ENCODE measurements around the gene KLHDC7B.
"Not testable (repeated sequence)": the region's sequence is repeated elsewhere in the genome, so short reads cannot be mapped to it uniquely, and the experiment has no call there.

The KLHDC7B gene

DNA sequence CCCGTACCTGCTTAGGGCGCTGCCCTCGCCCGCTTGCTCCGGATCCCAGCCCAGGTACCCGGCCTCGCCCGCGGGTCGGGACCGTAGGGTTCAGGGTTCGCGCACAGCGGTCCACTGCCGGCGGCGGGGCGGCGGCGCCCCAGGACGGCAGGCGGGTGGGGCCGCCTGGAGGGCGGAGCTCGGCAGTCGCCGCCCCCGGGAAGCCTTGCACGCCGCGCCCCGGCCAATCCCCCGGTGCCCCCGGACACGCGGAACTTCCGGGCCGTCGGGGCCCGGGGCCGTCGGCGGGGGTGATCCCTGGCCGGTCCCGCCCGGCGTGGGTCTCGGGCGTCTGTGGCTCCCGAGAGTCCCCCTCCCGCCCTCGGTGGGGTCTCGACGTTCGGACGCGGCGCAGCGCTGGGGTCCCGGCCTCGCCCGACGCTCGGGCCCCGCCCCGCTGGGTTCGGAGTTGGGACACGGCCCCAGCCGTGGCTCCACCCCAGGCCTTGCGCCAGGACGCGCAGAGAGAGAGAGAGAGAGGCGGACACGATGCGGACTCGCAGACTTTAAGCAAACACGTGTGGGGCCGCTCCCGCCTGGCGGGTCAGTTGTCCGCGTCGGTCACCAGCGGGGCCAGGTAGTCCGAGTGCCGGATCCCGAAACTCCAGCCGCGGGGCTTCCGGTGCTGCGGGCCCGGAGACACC is 15.7 kb upstream of the KLHDC7B start, which contains the start of gene TYMP:
TYMP (minus strand) TSS at position 116 of the 683 bp plus-strand sequence. CDS start 303 bp downstream, outside the sequence.
- DNase-seq = peak; percentile 69

DNA sequence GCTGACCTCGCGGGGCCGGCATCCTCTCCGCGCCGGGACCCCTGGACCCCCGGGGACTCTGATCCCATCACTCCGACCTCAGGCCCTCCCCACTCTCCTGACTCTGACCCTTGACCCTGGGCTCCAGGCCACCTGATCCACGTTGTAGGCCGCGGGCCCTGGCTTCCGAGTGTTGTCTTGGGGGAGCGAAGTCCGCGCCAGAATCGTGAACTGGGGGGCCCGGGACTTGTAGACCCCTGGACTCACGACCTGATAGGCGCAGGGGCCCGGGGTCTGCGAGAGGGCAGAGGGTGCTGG is 15.2 kb upstream of the KLHDC7B start:
- DNase-seq = no peak

DNA sequence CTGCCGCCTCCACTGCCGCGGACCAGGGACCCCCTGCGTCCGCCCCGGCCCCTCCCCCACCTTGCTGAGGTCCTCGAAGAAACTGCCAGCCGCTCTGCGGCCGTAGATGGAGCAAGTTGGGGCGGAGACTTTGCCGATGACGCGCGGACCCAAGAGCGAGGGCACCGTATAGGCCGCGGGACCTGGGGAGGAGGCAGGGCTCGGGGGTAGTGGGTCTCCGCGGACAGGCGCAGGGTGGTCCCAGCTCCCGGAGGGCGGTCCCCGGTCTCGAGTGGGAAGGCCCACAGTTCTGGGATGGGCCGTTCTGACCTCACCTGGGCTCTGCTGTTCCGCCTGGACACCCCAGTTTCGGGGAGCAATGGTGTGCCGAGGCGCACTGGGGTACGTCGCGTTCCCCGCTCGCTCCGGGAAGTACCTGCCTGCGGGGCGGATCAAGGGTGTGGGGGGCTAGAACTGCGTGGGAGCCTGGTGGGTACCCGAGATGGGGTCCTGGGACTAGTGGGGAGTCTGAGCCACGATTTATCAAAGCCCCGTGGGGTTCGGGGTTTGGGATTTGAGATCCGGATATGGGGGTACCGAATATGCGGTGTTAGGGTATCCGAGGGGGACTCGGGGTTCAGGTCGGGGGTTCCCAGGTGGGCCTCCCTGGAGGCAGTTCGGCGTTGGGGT is 14.7 kb upstream of the KLHDC7B start:
- peak; percentile 81 for DNase-seq

GRCh38 chr22:50531546-50531961 is 14.1 kb upstream of the KLHDC7B start:
- DNase-seq = peak; percentile 72

- DNase-seq = no peak
Measured at GRCh38 chr22:50531962-50532674, 13.6 kb upstream of the KLHDC7B start.

GRCh38 chr22:50532824-50533796 is 12.6 kb upstream of the KLHDC7B start:
- no peak for DNase-seq

DNA sequence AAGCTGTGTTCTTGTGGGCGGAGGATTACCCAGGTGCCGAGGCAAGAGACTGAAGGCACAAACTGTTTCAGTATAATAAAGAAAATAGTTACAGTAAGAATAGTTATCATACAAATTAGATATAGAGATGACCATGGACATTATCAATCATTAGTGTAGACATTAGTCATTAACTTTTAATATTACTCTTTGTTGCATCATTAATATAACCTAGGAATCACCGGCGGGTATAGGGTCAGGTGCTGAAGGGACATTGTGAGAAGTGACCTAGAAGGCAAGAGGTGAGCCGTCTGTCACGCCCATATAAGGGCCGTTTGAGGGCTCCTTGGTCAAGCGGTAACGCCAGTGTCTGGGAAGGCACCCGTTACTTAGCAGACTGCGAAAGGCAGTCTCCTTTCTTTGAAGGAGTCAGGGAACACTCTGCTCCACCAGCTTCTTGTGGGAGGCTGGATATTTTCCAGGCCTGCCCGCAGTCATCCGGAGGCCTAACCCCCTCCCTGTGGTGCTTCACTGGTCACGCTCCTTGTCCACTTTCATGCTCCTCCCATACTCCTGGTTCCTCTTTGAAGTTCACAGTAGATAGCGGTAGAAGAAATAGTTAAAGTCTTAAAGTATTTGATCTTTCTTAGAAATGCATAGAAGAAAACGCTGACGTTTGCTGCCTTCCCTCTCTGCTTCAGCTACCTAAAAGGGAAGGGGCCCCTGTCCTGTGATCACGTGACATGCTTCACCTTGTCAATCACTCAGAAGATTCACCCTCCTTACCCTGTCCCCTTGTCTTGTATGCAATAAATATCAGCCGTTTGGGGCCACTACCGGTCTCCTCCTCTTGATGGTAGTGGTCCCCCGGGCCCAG is 11.6 kb upstream of the KLHDC7B start:
- not testable (repeated sequence) for DNase-seq

- no peak for DNase-seq
Measured at GRCh38 chr22:50535113-50535512, 10.6 kb upstream of the KLHDC7B start.

DNA sequence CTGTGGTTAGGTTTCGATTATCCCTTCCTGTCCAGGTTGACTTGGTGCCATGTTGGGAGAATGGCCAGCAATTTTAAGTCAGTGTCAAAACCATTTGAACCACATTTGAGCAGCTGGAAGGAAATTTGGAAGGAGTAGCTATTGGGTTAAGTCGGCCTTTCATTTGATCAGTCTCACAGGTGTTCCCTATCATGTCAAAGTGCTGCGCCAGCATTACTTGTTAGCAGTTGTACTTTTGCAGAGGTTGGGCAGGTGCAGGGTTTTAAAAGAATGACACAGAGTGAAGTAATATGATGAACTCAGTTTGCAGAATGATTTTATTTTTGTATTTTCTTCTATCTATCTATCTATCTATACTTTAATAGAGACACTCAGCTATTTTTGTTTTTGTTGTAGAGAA is 9.5 kb upstream of the KLHDC7B start:
- DNase-seq = no peak

DNA sequence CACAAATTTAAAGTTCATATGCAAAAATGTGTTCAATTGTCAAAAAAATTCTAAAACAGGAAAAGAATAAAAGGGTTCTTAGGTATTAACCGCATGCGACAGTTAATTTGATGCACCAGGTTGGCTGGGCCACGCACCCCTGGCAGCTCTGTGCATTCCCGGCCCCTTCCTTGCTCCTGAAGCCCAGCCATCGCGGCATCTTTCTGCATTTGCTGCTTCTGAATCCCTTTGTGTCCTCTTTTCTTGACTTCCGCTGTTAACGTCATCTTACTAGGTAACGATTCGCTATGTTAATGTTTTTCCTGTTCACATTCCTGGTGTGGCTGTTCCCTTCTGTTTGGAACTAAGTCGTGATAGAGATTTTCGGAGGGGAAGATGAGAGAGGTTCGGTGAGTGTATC is 7.9 kb upstream of the KLHDC7B start:
- DNase-seq = no peak

DNA sequence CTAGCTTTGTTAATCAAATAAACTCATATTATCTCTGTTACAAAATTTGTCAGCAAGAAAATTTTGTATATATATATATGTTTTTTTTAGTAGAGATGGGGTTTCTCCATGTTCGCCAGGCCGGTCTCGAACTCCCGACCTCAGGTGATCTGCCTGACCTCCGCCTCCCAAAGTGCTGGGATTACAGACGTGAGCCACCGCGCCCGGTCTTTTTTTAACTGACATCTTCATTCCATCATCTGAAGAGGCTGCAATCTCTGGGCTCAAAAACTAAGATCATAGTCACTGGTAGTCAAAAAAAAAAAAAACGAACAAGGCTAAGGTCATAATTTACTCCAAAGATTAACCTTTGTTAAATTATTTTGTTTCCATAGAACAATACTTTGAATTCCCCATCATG is 5.3 kb upstream of the KLHDC7B start:
- DNase-seq = no peak

GRCh38 chr22:50541667-50542026 is 4.1 kb upstream of the KLHDC7B start:
- DNase-seq = not testable (repeated sequence)

- DNase-seq = no peak
Measured at GRCh38 chr22:50542416-50542927, 3.2 kb upstream of the KLHDC7B start.

GRCh38 chr22:50544078-50544745 is 1.5 kb upstream of the KLHDC7B start:
- DNase-seq = peak; percentile 80

DNA sequence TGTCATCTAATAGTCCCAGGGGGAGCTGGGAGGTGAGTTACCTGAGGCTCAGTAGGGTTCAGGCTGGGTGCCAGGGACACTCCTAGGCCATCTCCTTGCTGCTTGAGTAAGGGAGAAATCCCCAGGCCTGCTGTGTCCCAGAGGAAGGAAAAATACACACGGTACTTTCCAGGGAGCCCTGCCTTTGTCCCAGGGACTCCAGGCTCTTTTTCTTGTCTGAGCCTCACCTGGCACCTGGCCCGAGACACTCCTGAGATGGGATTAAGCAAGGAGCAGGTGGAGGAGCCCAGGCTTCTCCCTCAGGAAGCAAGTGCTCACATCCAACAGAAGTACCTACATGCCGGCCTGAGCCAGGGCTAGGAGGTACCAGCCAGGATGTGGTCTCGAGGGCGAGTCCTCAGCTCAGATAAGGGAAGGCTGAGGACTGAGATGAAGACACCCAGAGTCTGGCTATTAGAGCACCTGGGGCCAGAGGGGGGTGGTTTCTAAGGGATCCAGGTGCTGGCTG is 899 bp upstream of the KLHDC7B start:
- no peak for DNase-seq

DNA sequence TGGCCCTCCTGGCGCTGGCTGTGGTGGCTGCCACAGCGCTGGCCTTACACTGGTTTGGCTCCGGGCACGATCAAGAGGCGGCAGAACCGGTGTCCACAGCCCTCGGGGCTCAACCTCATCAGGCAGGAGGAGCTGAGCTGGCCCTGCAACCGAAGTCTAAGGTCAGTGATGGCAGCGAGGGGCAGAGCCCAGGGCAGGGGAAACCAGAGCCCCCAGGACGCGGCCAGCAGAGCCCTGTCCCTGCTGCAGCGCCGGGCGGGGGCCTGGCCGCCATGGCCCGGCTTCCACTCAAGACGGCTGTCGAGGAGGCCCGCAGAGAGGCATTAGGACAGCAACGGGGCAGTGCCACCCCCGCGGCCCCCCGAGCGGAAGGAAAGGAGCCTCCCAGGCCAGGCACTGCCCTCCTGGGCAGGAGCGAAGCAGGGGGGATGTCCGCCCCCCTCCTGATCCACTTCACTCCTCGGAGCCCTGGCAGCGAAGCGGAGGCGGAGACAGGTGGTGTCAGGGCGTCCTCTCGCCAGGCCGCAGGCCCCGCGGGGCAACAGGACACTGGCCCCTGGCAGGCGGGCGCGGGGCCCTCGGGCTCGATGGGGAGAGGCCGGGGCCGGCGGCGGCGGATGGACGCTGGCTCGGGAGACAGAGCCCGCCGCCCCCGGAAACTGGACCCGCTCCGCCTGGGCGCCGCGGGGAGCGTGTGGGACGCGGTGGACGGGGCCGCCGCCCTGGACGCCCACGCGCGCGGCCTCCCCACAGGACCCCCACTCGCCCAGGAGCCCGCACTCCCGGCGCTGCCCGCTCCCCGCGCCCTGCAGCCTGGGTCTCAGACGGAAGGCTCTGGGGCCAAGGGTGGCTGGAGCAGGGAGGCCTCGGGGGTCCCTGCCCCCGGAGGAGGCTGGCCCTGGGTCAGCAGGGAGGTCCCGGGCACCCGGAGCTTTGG is 895 bp downstream of the KLHDC7B start:
- no peak for DNase-seq

- DNase-seq = no peak
Measured at GRCh38 chr22:50547263-50547985, 1.7 kb downstream of the KLHDC7B start.

DNA sequence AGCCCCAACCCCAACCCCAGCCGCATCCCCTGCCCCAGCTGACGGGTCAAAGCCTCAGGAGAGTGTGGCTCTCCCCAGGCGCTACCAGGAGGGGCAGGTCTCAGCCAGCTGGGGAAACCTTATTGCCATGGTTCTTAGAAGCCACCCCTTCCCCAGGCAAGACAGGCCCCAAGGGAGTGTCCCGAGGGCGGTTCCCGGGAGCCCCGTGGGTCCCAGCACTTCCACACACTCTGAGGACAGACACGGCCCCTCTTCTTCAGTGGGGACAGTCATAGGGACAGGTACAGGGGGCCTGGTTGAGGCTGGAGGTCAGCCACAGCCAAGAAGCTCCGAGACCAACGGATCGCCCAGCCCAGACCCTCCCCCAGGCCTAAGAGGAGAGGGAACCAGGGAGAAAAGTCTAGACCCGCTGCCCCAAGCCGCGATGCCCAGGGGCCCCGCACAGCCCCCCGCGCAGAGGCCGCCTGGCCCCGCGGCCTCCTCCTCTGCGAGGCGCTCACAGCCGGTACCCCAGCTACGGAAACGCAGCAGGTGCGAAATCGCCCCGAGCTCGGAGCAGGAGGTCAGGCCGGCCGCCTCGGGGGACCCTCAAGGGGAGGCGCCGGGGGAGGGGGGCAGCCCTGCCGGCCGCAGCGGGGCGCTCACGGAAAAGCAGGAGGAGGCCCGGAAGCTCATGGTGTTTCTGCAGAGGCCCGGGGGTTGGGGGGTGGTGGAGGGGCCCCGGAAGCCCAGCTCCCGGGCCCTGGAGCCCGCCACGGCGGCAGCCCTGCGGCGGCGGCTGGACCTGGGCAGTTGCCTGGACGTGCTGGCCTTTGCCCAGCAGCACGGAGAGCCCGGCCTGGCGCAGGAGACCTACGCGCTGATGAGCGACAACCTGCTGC is 2.6 kb downstream of the KLHDC7B start:
- DNase-seq = peak; percentile 46
